Measurements from ENCODE around the gene SYT2. TPM values are rescaled to one million over a fixed set of nuclear protein-coding genes. Genes with fewer than 3 reads are reported as not detected.

The SYT2 gene
- total RNA-seq, 2 experiments from 2014 or later, result not detected

DNA sequence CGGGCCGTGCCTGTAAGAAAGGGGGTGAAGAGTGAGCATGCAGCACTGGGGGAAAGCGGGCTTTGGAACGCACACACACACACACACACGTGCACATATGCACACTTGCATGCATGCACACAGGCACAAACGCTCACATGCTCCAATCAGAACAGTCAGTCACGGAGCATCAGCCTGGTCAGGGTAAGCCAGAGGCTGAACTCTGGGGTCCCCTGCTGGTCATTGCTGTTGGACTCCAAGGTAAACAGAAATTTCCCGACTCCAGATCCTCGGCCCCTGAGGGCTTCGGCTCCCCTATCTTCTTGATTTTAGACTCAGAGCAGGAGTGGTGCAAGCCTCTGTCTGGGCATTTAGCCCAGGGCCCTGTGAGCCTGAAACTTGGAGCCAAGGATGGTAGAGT is 54.2 kb downstream of the SYT2 start:
- H3K4me3 Mint-ChIP-seq, result no peak overlapping the region
- DNase-seq, result no peak
- ATAC-seq, result no peak
- H3K9me3 Mint-ChIP-seq (ENCODE audit: low read depth), result no peaks in the 10 kb centered on the region
- peaks cover 16% of the 10 kb centered on the region for H3K27me3 Mint-ChIP-seq
- CTCF ChIA-PET, result no interaction called here
- intact Hi-C loops (cut with DNase I, micrococcal nuclease), result no loop called here
- POLR2A ChIA-PET, result no interaction called here
- H3K36me3 Mint-ChIP-seq (ENCODE audit: low read depth), result no peaks in the 10 kb centered on the region
- H3K4me1 Mint-ChIP-seq, result no peaks in the 10 kb centered on the region
- H3K27ac Mint-ChIP-seq, result no peak overlapping the region

GRCh38 chr1:202654079-202654478 is 56.2 kb downstream of the SYT2 start:
- no peaks in the 10 kb centered on the region for H3K9me3 Mint-ChIP-seq (ENCODE audit: low read depth)

GRCh38 chr1:202649553-202650392 is 60.5 kb downstream of the SYT2 start:
- Mint-ChIP-seq H3K9me3 (ENCODE audit: low read depth) (no peaks in the 10 kb centered on the region), H3K4me3 (no peak overlapping the region), H3K4me1 (peaks cover under 1% of the 10 kb centered on the region), H3K36me3 (ENCODE audit: low read depth) (no peaks in the 10 kb centered on the region), H3K27me3 (peaks cover 26% of the 10 kb centered on the region), H3K27ac (no peak overlapping the region)
- DNase-seq (no peak), ATAC-seq (no peak)
- ChIA-PET CTCF (no interaction called here), POLR2A (no interaction called here)
- intact Hi-C loops (cut with DNase I, micrococcal nuclease), result no loop called here

More at GRCh38 chr1:202654079-202654478, 56.2 kb downstream of the SYT2 start:
- no peaks in the 10 kb centered on the region for H3K4me1 Mint-ChIP-seq
- POLR2A ChIA-PET, result no interaction called here
- H3K36me3 Mint-ChIP-seq (ENCODE audit: low read depth), result no peaks in the 10 kb centered on the region
- intact Hi-C loops (cut with DNase I, micrococcal nuclease), result no loop called here
- DNase-seq, result no peak
- CTCF ChIA-PET, result no interaction called here
- no peak for ATAC-seq
- H3K27ac Mint-ChIP-seq, result no peak overlapping the region
- no peak overlapping the region for H3K4me3 Mint-ChIP-seq
- H3K27me3 Mint-ChIP-seq, result peaks cover 21% of the 10 kb centered on the region

DNA sequence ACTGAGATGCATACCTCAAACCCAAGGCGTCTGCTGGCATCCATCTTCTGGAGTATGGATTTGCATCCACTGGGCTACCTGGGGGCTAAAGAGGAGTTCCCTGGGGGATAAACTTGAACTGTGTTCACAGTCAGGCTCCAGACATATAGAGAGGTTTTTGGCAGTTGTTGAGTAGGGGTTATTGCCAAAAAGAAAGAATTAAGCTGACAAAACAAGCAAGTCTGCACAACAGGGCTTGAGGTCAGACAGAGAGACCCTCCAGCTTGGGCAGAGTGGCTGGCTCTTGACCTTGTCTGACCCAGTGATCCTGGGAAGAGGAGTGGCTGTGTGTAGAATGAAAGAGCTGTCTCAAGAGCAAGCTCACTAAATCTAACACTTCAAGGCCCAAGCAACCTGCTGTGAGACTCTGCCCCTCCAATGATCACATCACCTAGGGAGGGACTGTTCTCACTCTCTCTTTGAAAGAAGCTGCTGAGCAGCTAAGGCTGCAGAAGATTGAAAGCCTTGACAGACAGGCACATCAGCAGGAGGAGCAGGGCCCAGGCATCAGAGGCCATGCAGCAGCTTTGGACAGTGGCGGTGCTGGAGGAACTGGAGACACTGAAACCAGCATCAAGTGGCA is 61.5 kb downstream of the SYT2 start:
- H3K27me3 Mint-ChIP-seq, result peaks cover 36% of the 10 kb centered on the region
- ChIA-PET CTCF (no interaction called here), POLR2A (no interaction called here)
- intact Hi-C loops (cut with DNase I, micrococcal nuclease), result no loop called here
- ATAC-seq, result no peak
- DNase-seq, result no peak
- no peaks in the 10 kb centered on the region for H3K9me3 Mint-ChIP-seq (ENCODE audit: low read depth)
- H3K36me3 Mint-ChIP-seq (ENCODE audit: low read depth), result no peaks in the 10 kb centered on the region
- H3K27ac Mint-ChIP-seq, result no peak overlapping the region
- peaks cover 11% of the 10 kb centered on the region for H3K4me1 Mint-ChIP-seq
- H3K4me3 Mint-ChIP-seq, result no peak overlapping the region

GRCh38 chr1:202645097-202645476 is 65.2 kb downstream of the SYT2 start:
- no peak overlapping the region for H3K27ac Mint-ChIP-seq
- intact Hi-C loops (cut with DNase I, micrococcal nuclease), result no loop called here
- ATAC-seq (no peak), DNase-seq (no peak)
- H3K36me3 Mint-ChIP-seq (ENCODE audit: low read depth), result no peaks in the 10 kb centered on the region
- peaks cover 54% of the 10 kb centered on the region for H3K27me3 Mint-ChIP-seq
- H3K4me1 Mint-ChIP-seq, result peaks cover 23% of the 10 kb centered on the region
- CTCF ChIA-PET, result no interaction called here
- H3K9me3 Mint-ChIP-seq (ENCODE audit: low read depth), result no peaks in the 10 kb centered on the region
- H3K4me3 Mint-ChIP-seq, result no peak overlapping the region
- POLR2A ChIA-PET, result no interaction called here

DNA sequence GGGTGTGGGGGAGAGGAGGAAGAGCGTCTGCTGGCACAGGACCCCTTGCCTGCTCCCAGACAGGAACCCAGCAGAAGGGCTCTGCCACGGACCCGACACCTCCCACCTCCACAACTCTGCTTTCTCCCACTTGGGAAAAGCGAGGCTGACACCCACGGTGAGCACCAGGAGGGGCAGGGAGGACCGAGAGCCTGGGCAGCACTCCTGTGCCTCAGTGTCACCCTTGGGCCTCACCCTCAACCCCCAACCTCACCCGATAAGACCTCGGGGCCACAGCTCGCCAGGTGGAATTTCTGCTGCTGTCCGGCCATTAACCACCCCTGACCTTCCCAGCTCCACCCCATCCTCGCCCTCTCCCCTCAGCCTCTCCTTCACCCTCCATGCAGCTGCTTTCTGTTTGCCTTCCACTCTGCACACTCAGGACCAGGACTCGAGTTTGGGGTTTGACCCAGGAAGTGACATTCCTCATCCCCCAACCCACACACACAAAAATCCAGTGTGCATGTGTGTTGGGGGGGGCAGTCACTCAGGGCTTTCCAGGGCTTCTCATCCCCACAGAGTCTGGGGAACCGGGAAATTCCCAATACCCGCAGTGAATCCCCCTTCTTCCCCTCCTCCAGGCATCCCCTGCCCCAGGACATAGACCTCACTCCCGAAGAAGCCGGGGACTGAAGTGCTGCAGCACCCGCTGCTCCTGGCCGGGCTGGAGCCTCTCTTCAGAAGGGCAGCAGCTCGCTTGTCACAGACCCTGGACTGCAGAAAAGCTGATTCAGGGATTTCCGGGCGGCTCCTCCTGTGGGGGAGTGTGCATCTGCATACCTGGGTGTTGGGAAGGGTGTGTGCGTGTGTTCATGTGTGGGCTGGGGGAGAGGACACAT is 65.8 kb downstream of the SYT2 start:
- ChIA-PET CTCF (interaction anchor here (0.6 kb wide), 1 partner anchor 164 kb away, joined by 3 read pairs; the partner anchor contains the start of gene KDM5B), POLR2A (no interaction called here)
- intact Hi-C loops (cut with DNase I, micrococcal nuclease), result no loop called here
- Mint-ChIP-seq H3K27me3 (peaks cover 59% of the 10 kb centered on the region), H3K36me3 (ENCODE audit: low read depth) (no peaks in the 10 kb centered on the region), H3K27ac (no peak overlapping the region), H3K9me3 (ENCODE audit: low read depth) (no peaks in the 10 kb centered on the region), H3K4me1 (peaks cover 23% of the 10 kb centered on the region), H3K4me3 (no peak overlapping the region)
- DNase-seq (no peak), ATAC-seq (no peak)

- ATAC-seq (peak; percentile 51), DNase-seq (peak; percentile 50)
- H3K27ac Mint-ChIP-seq, result no peak overlapping the region
- peaks cover 23% of the 10 kb centered on the region for H3K4me1 Mint-ChIP-seq
- POLR2A ChIA-PET, result no interaction called here
- H3K9me3 Mint-ChIP-seq (ENCODE audit: low read depth), result no peaks in the 10 kb centered on the region
- H3K27me3 Mint-ChIP-seq, result peaks cover 61% of the 10 kb centered on the region
- CTCF ChIA-PET, result interaction anchor here (0.6 kb wide), 1 partner anchor 164 kb away, joined by 3 read pairs; the partner anchor contains the start of gene KDM5B
- intact Hi-C loops (cut with DNase I, micrococcal nuclease), result no loop called here
- H3K36me3 Mint-ChIP-seq (ENCODE audit: low read depth), result no peaks in the 10 kb centered on the region
- peak overlapping the region; percentile 43 for H3K4me3 Mint-ChIP-seq
Observed at GRCh38 chr1:202643397-202644218, 66.6 kb downstream of the SYT2 start.

DNA sequence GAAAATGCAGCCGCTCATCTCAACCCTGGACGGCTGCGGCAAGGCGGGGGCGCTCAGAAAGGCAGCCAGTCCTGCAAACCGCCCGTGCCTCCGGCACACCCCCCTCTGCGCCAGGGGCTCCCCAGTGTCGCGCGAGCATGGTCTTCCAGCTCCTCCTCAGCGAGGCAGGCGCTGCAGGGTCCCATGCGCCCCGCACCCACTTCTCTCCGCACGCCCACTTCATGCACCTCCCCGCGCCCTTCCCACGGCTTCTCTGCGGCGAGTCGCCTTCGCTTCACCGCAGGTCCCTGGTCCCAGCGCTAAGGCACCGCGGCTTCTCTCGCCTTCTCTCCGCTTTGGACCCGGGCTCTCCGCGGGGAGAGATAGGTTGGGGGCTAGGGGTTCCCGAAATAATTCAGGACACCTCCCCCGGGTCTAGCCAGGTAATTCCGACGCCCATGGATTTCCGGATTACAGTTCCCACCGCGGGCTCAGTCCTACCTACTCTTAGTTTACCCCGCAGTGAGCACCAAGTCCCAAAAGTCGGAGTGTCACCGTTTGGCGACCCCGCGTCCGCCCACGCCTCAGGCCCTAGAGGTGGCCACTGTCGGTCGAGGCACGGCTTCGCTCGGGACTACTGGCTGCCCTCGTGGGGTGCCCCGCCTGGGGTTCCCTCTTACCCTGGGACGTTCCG is 67.5 kb downstream of the SYT2 start:
- ChIA-PET POLR2A (no interaction called here), CTCF (no interaction called here)
- intact Hi-C loops (cut with DNase I, micrococcal nuclease), result no loop called here
- Mint-ChIP-seq H3K27me3 (peaks cover 61% of the 10 kb centered on the region), H3K27ac (no peak overlapping the region), H3K36me3 (ENCODE audit: low read depth) (no peaks in the 10 kb centered on the region), H3K4me1 (peaks cover 23% of the 10 kb centered on the region), H3K4me3 (peak overlapping the region; percentile 43), H3K9me3 (ENCODE audit: low read depth) (no peaks in the 10 kb centered on the region)
- DNase-seq, result no peak
- no peak for ATAC-seq

GRCh38 chr1:202642212-202642611 is 68.0 kb downstream of the SYT2 start:
- Mint-ChIP-seq H3K27me3 (peaks cover 61% of the 10 kb centered on the region), H3K4me1 (peaks cover 23% of the 10 kb centered on the region), H3K27ac (no peak overlapping the region), H3K9me3 (ENCODE audit: low read depth) (no peaks in the 10 kb centered on the region), H3K4me3 (no peak overlapping the region), H3K36me3 (ENCODE audit: low read depth) (no peaks in the 10 kb centered on the region)
- DNase-seq (no peak), ATAC-seq (no peak)
- POLR2A ChIA-PET, result no interaction called here
- intact Hi-C loops (cut with DNase I, micrococcal nuclease), result no loop called here
- CTCF ChIA-PET, result no interaction called here

DNA sequence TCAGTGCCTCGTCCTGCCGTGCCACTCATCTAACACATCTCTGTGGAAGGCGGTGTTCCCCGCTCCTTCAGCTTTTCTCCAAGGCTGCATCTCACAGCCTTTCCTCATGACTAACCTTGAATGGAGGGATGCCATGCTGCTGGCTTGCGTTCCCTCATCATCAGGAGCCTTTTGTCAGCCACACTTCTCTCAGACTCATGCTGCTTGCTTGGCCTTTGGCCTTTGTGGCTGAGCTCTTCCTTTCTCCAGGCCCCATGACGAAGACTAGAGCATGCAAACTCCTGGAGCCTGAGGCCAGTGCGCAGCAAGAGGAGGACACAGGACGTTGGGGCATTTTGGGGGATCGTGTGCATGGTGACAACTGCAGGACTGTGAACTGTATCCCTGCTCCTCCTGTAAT is 70.8 kb downstream of the SYT2 start:
- Mint-ChIP-seq H3K36me3 (ENCODE audit: low read depth) (no peaks in the 10 kb centered on the region), H3K4me1 (peaks cover 19% of the 10 kb centered on the region), H3K9me3 (ENCODE audit: low read depth) (no peaks in the 10 kb centered on the region), H3K27me3 (peaks cover 49% of the 10 kb centered on the region), H3K4me3 (no peak overlapping the region), H3K27ac (no peak overlapping the region)
- POLR2A ChIA-PET, result no interaction called here
- no peak for DNase-seq
- intact Hi-C loops (cut with DNase I, micrococcal nuclease), result no loop called here
- no peak for ATAC-seq
- CTCF ChIA-PET, result no interaction called here

Measured in activated CD4-positive, alpha-beta T cell treated with anti-CD3 and anti-CD28 coated beads for 36 hours (primary cell).